B cell (primary cell): ENCODE results near the gene DNAH2.

Experiments
- EZH2 ChIP-seq: IDR thresholded peaks from 2 replicates; pipeline ENCODE4 v1.6.1; 2012; ENCODE audit warnings: borderline replicate concordance, low read depth, mild to moderate bottlenecking, moderate library complexity, low read length; ENCODE audit not compliant: insufficient read depth, poor library complexity, severe bottlenecking
- TF ChIP-seq, protein P1 (sequence below): fragments of 200-600 bp; IDR thresholded peaks from one replicate; pipeline ENCODE4 v1.8.0; 2022; ENCODE audit warnings: antibody characterized with exemption, mild to moderate bottlenecking

- TF ChIP-seq, protein P1, sequence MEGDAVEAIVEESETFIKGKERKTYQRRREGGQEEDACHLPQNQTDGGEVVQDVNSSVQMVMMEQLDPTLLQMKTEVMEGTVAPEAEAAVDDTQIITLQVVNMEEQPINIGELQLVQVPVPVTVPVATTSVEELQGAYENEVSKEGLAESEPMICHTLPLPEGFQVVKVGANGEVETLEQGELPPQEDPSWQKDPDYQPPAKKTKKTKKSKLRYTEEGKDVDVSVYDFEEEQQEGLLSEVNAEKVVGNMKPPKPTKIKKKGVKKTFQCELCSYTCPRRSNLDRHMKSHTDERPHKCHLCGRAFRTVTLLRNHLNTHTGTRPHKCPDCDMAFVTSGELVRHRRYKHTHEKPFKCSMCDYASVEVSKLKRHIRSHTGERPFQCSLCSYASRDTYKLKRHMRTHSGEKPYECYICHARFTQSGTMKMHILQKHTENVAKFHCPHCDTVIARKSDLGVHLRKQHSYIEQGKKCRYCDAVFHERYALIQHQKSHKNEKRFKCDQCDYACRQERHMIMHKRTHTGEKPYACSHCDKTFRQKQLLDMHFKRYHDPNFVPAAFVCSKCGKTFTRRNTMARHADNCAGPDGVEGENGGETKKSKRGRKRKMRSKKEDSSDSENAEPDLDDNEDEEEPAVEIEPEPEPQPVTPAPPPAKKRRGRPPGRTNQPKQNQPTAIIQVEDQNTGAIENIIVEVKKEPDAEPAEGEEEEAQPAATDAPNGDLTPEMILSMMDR: no peak
- TF ChIP-seq EZH2: no peak
These were observed 106.0 kb downstream of the DNAH2 start for GRCh38 chr17:7823581-7824001.
